Measurements from ENCODE around the gene POU3F3. TPM values are rescaled to one million over a fixed set of nuclear protein-coding genes. Genes with fewer than 3 reads are reported as not detected.

The POU3F3 gene
- polyA plus RNA-seq (ENCODE audit: low read depth in 6 of 6), result not detected

DNA sequence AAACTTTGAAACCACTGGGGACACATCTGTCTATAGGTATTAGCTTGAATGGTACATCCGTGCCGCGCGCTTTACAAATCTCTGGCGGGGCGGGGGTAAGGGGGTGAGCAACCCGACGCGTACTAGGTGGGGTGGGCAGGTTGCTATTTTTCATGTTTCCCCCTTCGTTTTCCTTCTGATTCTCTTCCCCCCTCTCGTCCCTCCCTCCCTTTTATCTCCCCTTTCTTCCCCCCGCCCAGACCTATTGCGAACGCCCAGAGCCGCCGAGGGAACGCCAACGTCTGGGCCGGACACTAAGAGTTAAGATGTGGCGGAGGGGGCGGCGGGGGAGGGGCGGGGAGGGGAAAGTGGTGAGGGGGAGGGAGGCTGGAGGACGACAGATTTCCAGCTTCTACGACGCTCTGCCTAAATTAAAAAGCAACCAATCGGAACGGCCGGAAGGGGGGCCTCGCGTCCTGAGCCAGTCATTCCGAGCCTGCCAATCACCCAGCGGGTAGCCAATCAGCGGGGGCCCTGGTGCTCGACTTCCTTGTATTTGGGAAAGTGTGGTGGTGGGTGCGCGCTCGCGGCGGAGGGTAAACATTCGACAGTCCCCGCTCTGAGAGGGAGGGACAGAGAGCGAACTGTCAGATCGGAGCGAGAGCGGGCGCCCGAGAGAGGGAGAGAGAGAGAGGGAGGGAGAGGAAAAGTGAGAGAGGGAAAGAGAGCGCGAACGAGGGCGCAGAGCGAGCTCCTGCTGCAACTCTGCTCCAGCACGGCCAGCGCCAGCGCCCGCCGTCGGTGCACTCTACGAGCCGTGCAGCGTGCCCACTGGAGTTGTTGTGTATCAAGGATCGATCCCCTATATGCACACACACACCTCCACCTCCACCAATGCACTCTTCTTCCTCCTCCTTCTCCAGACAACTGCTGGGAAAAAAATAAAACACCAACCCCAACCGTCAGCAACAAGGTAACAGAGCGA lies at the start of gene POU3F3:
Gene POU3F3 (plus strand): TSS at position 582 of the 964 bp plus-strand sequence. CDS start 1,396 bp downstream, outside the sequence.
- DNase-seq (no peak), ATAC-seq (ENCODE audit: low read depth in 2 of 2) (no peak)
- peaks cover 0 to 59% (median 16%) of the 10 kb centered on the region in 7 donors for H3K9me3 Mint-ChIP-seq
- peaks cover 10 to 38% of the 10 kb centered on the region in 2 donors for H3K36me3 Mint-ChIP-seq
- H3K4me3 Mint-ChIP-seq, result peak within 1 kb of the TSS; percentile 83 to 95 (median 89)
- H3K27me3 Mint-ChIP-seq, result peaks cover 73 to 83% (median 81%) of the 10 kb centered on the region in 3 donors
- H3K4me1 Mint-ChIP-seq, result peaks cover 45 to 53% (median 52%) of the 10 kb centered on the region in 3 donors
- H3K27ac Mint-ChIP-seq, result peak within 1 kb of the TSS in 4 of 6 donors; percentile 87 to 99 (median 96)

GRCh38 chr2:104804148-104804890 lies 49.6 kb upstream of the POU3F3 start:
- peaks cover 11 to 28% (median 21%) of the 10 kb centered on the region in 3 donors for H3K27me3 Mint-ChIP-seq
- no peak overlapping the region for H3K27ac Mint-ChIP-seq
- no peak overlapping the region for H3K4me3 Mint-ChIP-seq
- H3K4me1 Mint-ChIP-seq, result no peaks in the 10 kb centered on the region
- no peak for ATAC-seq (ENCODE audit: low read depth in 2 of 2)
- no peak for DNase-seq
- H3K9me3 Mint-ChIP-seq, result peaks cover 0 to 25% (median 8%) of the 10 kb centered on the region in 7 donors
- no peaks in the 10 kb centered on the region for H3K36me3 Mint-ChIP-seq

- peaks cover 6 to 13% (median 6%) of the 10 kb centered on the region in 3 donors for H3K27me3 Mint-ChIP-seq
These were observed 41.6 kb upstream of the POU3F3 start for GRCh38 chr2:104812286-104812685.

DNA sequence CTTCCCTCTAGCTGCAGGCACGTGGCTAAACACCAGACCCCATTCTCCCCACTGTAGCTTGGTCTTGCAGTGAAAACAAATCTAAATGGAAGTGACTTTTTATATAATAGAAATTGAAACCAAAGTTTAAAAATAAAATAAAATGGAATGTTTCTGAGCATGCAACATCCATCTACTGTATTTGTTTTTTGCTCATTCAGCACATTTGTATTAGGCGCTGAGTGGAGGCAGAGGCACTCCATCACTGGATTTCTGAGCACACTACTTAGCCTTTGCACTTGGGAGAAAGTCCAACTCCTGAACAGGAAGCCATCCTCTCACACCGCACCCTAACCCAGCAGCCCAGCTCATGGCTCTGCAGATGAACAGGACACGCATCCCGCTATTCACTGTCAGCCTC lies 37.8 kb upstream of the POU3F3 start:
- peaks cover 0 to 2% (median 0%) of the 10 kb centered on the region in 7 donors for H3K9me3 Mint-ChIP-seq
- H3K4me3 Mint-ChIP-seq, result no peak overlapping the region
- H3K27me3 Mint-ChIP-seq, result peaks cover 4 to 24% (median 19%) of the 10 kb centered on the region in 3 donors
- no peak for DNase-seq
- no peaks in the 10 kb centered on the region for H3K4me1 Mint-ChIP-seq
- no peaks in the 10 kb centered on the region for H3K36me3 Mint-ChIP-seq
- ATAC-seq (ENCODE audit: low read depth in 2 of 2), result no peak
- H3K27ac Mint-ChIP-seq, result peak overlapping the region in 1 of 6 donors; percentile 31

More at GRCh38 chr2:104812286-104812685, 41.6 kb upstream of the POU3F3 start:
- DNase-seq (no peak), ATAC-seq (ENCODE audit: low read depth in 2 of 2) (no peak)
- no peak overlapping the region for H3K27ac Mint-ChIP-seq
- no peak overlapping the region for H3K4me3 Mint-ChIP-seq
- no peaks in the 10 kb centered on the region for H3K4me1 Mint-ChIP-seq
- H3K9me3 Mint-ChIP-seq, result peaks cover 0 to 13% (median 5%) of the 10 kb centered on the region in 7 donors
- no peaks in the 10 kb centered on the region for H3K36me3 Mint-ChIP-seq

GRCh38 chr2:104818264-104818663 lies 35.7 kb upstream of the POU3F3 start:
- Mint-ChIP-seq H3K4me3 (no peak overlapping the region), H3K9me3 (no peaks in the 10 kb centered on the region)
- no peak for ATAC-seq (ENCODE audit: low read depth in 2 of 2)

GRCh38 chr2:104820126-104820525 lies 33.8 kb upstream of the POU3F3 start:
- ATAC-seq (ENCODE audit: low read depth in 2 of 2), result no peak
- H3K27me3 Mint-ChIP-seq, result peaks cover 4 to 19% (median 18%) of the 10 kb centered on the region in 3 donors
- H3K36me3 Mint-ChIP-seq, result no peaks in the 10 kb centered on the region
- peaks cover 0 to 8% (median 2%) of the 10 kb centered on the region in 7 donors for H3K9me3 Mint-ChIP-seq
- no peak overlapping the region for H3K27ac Mint-ChIP-seq
- H3K4me1 Mint-ChIP-seq, result peaks cover 0 to 4% (median 0%) of the 10 kb centered on the region in 3 donors
- no peak overlapping the region for H3K4me3 Mint-ChIP-seq
- DNase-seq, result no peak

More at GRCh38 chr2:104818264-104818663, 35.7 kb upstream of the POU3F3 start:
- Mint-ChIP-seq H3K27me3 (peaks cover 4 to 19% (median 18%) of the 10 kb centered on the region in 3 donors), H3K27ac (no peak overlapping the region), H3K36me3 (no peaks in the 10 kb centered on the region), H3K4me1 (no peaks in the 10 kb centered on the region)
- no peak for DNase-seq

DNA sequence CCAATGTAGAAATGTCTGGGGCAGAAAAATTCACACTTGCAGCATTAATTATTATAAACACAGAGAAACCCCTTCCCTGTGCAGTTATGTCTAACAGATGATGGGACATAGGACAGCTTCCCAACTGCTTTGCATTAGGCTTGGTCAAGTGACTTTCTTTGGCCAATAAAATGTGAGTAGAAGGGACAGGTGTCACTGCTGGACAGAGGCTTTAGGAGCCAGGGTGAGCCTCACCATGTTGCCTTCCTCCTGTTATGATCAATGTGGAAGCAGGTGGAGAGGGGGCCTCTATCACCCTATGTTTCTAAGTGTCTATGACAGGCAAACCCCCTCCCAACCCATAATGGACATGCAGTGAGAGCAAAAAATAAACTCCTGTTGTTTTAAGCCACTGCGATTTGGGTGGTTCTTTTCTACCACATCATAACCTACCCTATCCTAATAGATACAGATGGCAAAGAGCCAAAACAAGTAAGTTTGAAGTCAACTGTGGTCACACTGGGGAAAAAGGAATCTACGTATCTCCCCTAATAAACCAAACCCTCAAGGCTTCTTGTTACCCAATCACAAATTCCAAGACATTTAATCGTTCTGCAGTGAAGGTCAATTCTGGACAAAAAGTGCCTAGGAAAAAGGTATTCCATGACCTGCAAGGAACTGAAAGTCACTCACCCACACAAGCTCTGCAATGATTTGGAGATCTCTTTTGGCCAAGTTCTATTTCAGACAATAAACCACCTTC lies 28.6 kb upstream of the POU3F3 start:
- H3K27me3 Mint-ChIP-seq, result peaks cover 27 to 37% (median 31%) of the 10 kb centered on the region in 3 donors
- peaks cover 0 to 4% (median 0%) of the 10 kb centered on the region in 3 donors for H3K4me1 Mint-ChIP-seq
- ATAC-seq (ENCODE audit: low read depth in 2 of 2), result no peak
- no peak for DNase-seq
- peaks cover 0 to 8% (median 3%) of the 10 kb centered on the region in 7 donors for H3K9me3 Mint-ChIP-seq
- H3K4me3 Mint-ChIP-seq, result no peak overlapping the region
- no peak overlapping the region for H3K27ac Mint-ChIP-seq
- H3K36me3 Mint-ChIP-seq, result no peaks in the 10 kb centered on the region

GRCh38 chr2:104826016-104826415 lies 27.9 kb upstream of the POU3F3 start:
- Mint-ChIP-seq H3K4me1 (peaks cover 0 to 4% (median 0%) of the 10 kb centered on the region in 3 donors), H3K27ac (no peak overlapping the region), H3K9me3 (peaks cover 0 to 8% (median 3%) of the 10 kb centered on the region in 7 donors), H3K27me3 (peaks cover 27 to 32% (median 29%) of the 10 kb centered on the region in 3 donors), H3K4me3 (no peak overlapping the region), H3K36me3 (no peaks in the 10 kb centered on the region)
- no peak for DNase-seq
- no peak for ATAC-seq (ENCODE audit: low read depth in 2 of 2)

- DNase-seq (no peak), ATAC-seq (ENCODE audit: low read depth in 2 of 2) (no peak)
- Mint-ChIP-seq H3K4me3 (no peak overlapping the region), H3K9me3 (no peaks in the 10 kb centered on the region), H3K36me3 (no peaks in the 10 kb centered on the region), H3K27ac (no peak overlapping the region), H3K27me3 (peaks cover 39 to 61% (median 42%) of the 10 kb centered on the region in 3 donors), H3K4me1 (no peaks in the 10 kb centered on the region)
These were observed 22.2 kb upstream of the POU3F3 start for GRCh38 chr2:104831742-104832141.

DNA sequence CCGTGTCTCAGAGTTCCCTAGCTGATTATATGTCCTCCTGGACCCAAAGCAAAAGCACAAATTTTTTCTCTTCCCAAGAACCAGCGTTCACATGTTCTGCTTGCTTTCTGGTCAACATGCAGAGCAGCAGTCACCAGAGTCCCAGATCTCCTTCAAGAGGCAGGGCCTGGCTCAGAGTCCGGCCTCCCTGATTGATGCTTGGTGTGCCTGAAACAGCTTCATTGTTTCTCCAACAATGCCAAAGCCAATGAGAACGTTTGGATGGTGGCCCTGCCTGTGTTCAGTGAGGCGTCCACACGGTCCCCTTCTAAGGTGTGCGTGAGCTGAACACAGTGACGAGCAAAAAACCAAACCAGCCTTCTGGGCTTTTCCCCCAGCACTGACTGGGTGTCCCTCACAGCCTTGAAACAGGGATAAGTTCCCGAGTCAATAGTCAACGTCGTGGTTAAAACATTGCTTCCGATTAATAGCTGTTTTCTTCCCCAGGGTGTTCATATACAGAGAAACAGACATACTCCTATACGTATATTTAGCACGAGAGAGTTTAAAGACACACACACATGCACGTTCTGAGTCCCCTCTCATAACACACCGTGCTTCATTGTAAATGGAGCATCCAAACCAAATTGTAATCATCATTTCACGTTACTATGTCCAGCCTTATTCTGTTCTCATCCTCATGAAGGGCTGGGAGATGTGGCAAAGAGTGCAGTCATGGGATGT lies 19.3 kb upstream of the POU3F3 start:
- no peak overlapping the region for H3K27ac Mint-ChIP-seq
- ATAC-seq (ENCODE audit: low read depth in 2 of 2) (no peak), DNase-seq (no peak)
- no peaks in the 10 kb centered on the region for H3K36me3 Mint-ChIP-seq
- no peaks in the 10 kb centered on the region for H3K9me3 Mint-ChIP-seq
- no peaks in the 10 kb centered on the region for H3K4me1 Mint-ChIP-seq
- peaks cover 39 to 60% (median 47%) of the 10 kb centered on the region in 3 donors for H3K27me3 Mint-ChIP-seq
- no peak overlapping the region for H3K4me3 Mint-ChIP-seq

DNA sequence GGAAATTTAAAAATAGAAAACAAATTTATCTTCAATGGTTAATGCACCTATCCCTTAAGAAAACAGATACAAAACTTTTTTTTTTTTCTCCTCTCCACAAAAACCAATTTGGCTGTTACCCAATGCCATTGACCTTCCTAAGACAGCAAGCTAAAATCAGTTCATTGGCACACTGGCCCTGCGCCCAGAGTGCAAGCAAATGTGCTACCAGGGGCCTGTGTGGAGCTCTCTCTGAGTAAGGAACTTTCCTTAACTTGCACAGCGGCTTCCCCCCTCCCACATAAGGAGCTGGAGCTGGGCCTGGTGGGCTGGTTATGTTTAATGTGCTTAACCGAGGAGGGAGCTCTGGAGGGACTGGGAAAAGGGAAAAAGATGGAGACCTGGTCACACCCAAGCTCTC lies 17.6 kb upstream of the POU3F3 start:
- ATAC-seq (ENCODE audit: low read depth in 2 of 2), result no peak
- no peak for DNase-seq
- Mint-ChIP-seq H3K9me3 (no peaks in the 10 kb centered on the region), H3K4me3 (no peak overlapping the region), H3K36me3 (no peaks in the 10 kb centered on the region), H3K27ac (no peak overlapping the region), H3K4me1 (no peaks in the 10 kb centered on the region), H3K27me3 (peaks cover 39 to 57% (median 45%) of the 10 kb centered on the region in 3 donors)

GRCh38 chr2:104836841-104837240 lies 17.1 kb upstream of the POU3F3 start:
- peaks cover 0 to 2% (median 0%) of the 10 kb centered on the region in 3 donors for H3K4me1 Mint-ChIP-seq
- H3K9me3 Mint-ChIP-seq, result no peaks in the 10 kb centered on the region
- no peak overlapping the region for H3K27ac Mint-ChIP-seq
- no peak for DNase-seq
- ATAC-seq (ENCODE audit: low read depth in 2 of 2), result no peak
- H3K36me3 Mint-ChIP-seq, result no peaks in the 10 kb centered on the region
- H3K27me3 Mint-ChIP-seq, result peaks cover 45 to 57% (median 49%) of the 10 kb centered on the region in 3 donors
- H3K4me3 Mint-ChIP-seq, result no peak overlapping the region
